H9 (cell line): ENCODE measurements around the gene MED15. TPM values are rescaled to one million over a fixed set of nuclear protein-coding genes. Genes with fewer than 3 reads are reported as not detected.

Experiments
- DNase-seq: peaks from one replicate; pipeline ENCODE4 v3.0.0-alpha.2; 2017
- H2AFZ ChIP-seq: one replicate; pipeline ENCODE4 v1.6.1; 2013; ENCODE audit warnings: mild to moderate bottlenecking, low read length, control low read depth, moderate library complexity
- H2AK5ac ChIP-seq: 2 replicates; pipeline ENCODE4 v1.6.1; 2013; ENCODE audit warnings: low read length, control low read depth, mixed read lengths; ENCODE audit not compliant: insufficient read length
- H2BK120ac ChIP-seq: one replicate; pipeline ENCODE4 v1.6.1; 2013; ENCODE audit warnings: low read depth, mild to moderate bottlenecking, low read length, control low read depth, inconsistent platforms; ENCODE audit not compliant: poor library complexity, severe bottlenecking
- H2BK12ac ChIP-seq: 2 replicates; pipeline ENCODE4 v1.6.1; 2013; ENCODE audit warnings: low read length, control low read depth, mixed read lengths, low read depth; ENCODE audit not compliant: insufficient read length
- H2BK15ac ChIP-seq: 2 replicates; pipeline ENCODE4 v1.6.1; 2013; ENCODE audit warnings: low read depth, low read length, control low read depth
- H2BK20ac ChIP-seq: one replicate; pipeline ENCODE4 v1.6.1; 2013; ENCODE audit warnings: low read depth, mild to moderate bottlenecking, low read length, control low read depth, inconsistent platforms; ENCODE audit not compliant: poor library complexity, severe bottlenecking
- H2BK5ac ChIP-seq: 2 replicates; pipeline ENCODE4 v1.6.1; 2013; ENCODE audit warnings: low read length, control low read depth, mixed read lengths; ENCODE audit not compliant: insufficient read length
- H3K14ac ChIP-seq: 2 replicates; pipeline ENCODE4 v1.6.1; 2013; ENCODE audit warnings: low read length, control low read depth; ENCODE audit not compliant: insufficient read depth
- H3K18ac ChIP-seq: 2 replicates; pipeline ENCODE4 v1.6.1; 2013; ENCODE audit warnings: low read depth, mild to moderate bottlenecking, mixed read lengths, low read length, control low read depth; ENCODE audit not compliant: insufficient read length
- H3K23ac ChIP-seq: 2 replicates; pipeline ENCODE4 v1.6.1; 2013; ENCODE audit warnings: low read length, control low read depth, mixed read lengths, low read depth; ENCODE audit not compliant: insufficient read length
- H3K23me2 ChIP-seq: 2 replicates; pipeline ENCODE4 v1.6.1; 2013; ENCODE audit warnings: low read depth, mild to moderate bottlenecking, mixed read lengths, low read length, control low read depth; ENCODE audit not compliant: insufficient read length, poor library complexity, severe bottlenecking
- H3K27ac ChIP-seq: 2 replicates; pipeline ENCODE4 v1.5.1; 2013; ENCODE audit warnings: low read length, control low read depth, mixed read lengths, low read depth; ENCODE audit not compliant: insufficient read length
- H3K27me3 ChIP-seq: 2 replicates; pipeline ENCODE4 v1.6.1; 2013; ENCODE audit warnings: low read length, control low read depth, inconsistent platforms; ENCODE audit not compliant: insufficient read depth
- H3K4ac ChIP-seq: 2 replicates; pipeline ENCODE4 v1.6.1; 2013; ENCODE audit warnings: low read depth, mild to moderate bottlenecking, control low read depth, inconsistent platforms, low read length, moderate library complexity
- H3K4me1 ChIP-seq: 2 replicates; pipeline ENCODE4 v1.6.1; 2013; ENCODE audit warnings: low read length, control low read depth, inconsistent platforms; ENCODE audit not compliant: insufficient read depth
- H3K4me2 ChIP-seq: 2 replicates; pipeline ENCODE4 v1.6.1; 2013; ENCODE audit warnings: low read length, control low read depth, mixed read lengths; ENCODE audit not compliant: insufficient read length, insufficient read depth
- H3K56ac ChIP-seq: 2 replicates; pipeline ENCODE4 v1.6.1; 2013; ENCODE audit warnings: low read depth, mild to moderate bottlenecking, mixed read lengths, low read length, control low read depth; ENCODE audit not compliant: insufficient read length
- H3K79me1 ChIP-seq: 2 replicates; pipeline ENCODE4 v1.6.1; 2013; ENCODE audit warnings: low read depth, mild to moderate bottlenecking, moderate library complexity, low read length, control low read depth, inconsistent platforms; ENCODE audit not compliant: insufficient read depth, poor library complexity, severe bottlenecking
- H3K79me2 ChIP-seq: 2 replicates; pipeline ENCODE4 v1.6.1; 2013; ENCODE audit warnings: low read length, control low read depth, inconsistent platforms; ENCODE audit not compliant: insufficient read depth
- H3K9ac ChIP-seq: 2 replicates; pipeline ENCODE4 v1.6.1; 2013; ENCODE audit warnings: low read length, control low read depth, mixed read lengths; ENCODE audit not compliant: insufficient read length; ENCODE audit errors: extremely low read depth
- H3K9me3 ChIP-seq: one replicate; pipeline ENCODE4 v1.6.1; 2013; ENCODE audit warnings: low read depth, low read length, inconsistent platforms; ENCODE audit not compliant: control insufficient read depth
- H3T11ph ChIP-seq: one replicate; pipeline ENCODE4 v1.6.1; 2013; ENCODE audit warnings: mild to moderate bottlenecking, low read length, control low read depth, inconsistent platforms
- H4K20me1 ChIP-seq: one replicate; pipeline ENCODE4 v1.6.1; 2013; ENCODE audit not compliant: control insufficient read depth, insufficient read length, insufficient read depth
- H4K5ac ChIP-seq: 2 replicates; pipeline ENCODE4 v1.6.1; 2013; ENCODE audit warnings: low read depth, mild to moderate bottlenecking, mixed read lengths, low read length, control low read depth; ENCODE audit not compliant: insufficient read length
- H4K8ac ChIP-seq: replicated peaks from 2 replicates; pipeline ENCODE4 v1.6.1; 2013; ENCODE audit warnings: low read length, control low read depth, mixed read lengths, low read depth; ENCODE audit not compliant: insufficient read length
- H4K91ac ChIP-seq: 2 replicates; pipeline ENCODE4 v1.6.1; 2013; ENCODE audit warnings: low read depth, mild to moderate bottlenecking, moderate library complexity, mixed read lengths, low read length, control low read depth; ENCODE audit not compliant: insufficient read length
- H3K27ac Mint-ChIP-seq, 3 experiments: 2 replicates in 2 of 3; 3 replicates in 1 of 3; pipeline ENCODE4 v1.8.0; 2020 to 2021; ENCODE audit warnings: mixed read lengths in 3 of 3, mild to moderate bottlenecking in 1 of 3, moderate library complexity in 1 of 3
- H3K27me3 Mint-ChIP-seq: 2 replicates; pipeline ENCODE4 v1.8.0; 2021; ENCODE audit warnings: low read depth, mild to moderate bottlenecking, moderate library complexity, mixed read lengths
- H3K36me3 Mint-ChIP-seq, 3 experiments: 2 replicates in 2 of 3; 3 replicates in 1 of 3; pipeline ENCODE4 v1.8.0; 2020 to 2021; ENCODE audit warnings: low read depth in 3 of 3, mixed read lengths in 3 of 3; ENCODE audit not compliant: insufficient read depth in 1 of 3
- H3K4me1 Mint-ChIP-seq, 2 experiments: 2 replicates each; pipeline ENCODE4 v1.8.0; 2020; ENCODE audit warnings: mixed read lengths in 2 of 2
- H3K4me3 Mint-ChIP-seq, 2 experiments: 2 replicates in 1 of 2; 3 replicates in 1 of 2; pipeline ENCODE4 v1.8.0; 2020 to 2021; ENCODE audit warnings: mild to moderate bottlenecking in 2 of 2, mixed read lengths in 2 of 2, moderate library complexity in 1 of 2
- H3K9me3 Mint-ChIP-seq, 2 experiments: 2 replicates in 1 of 2; 3 replicates in 1 of 2; pipeline ENCODE4 v1.8.0; 2020; ENCODE audit warnings: mild to moderate bottlenecking in 2 of 2, mixed read lengths in 2 of 2, moderate library complexity in 1 of 2
- CTCF ChIP-seq: fragments of 200-600 bp; sonication (generic); conservative IDR thresholded peaks from 3 replicates; pipeline ENCODE4 v1.8.0; 2021; ENCODE audit warnings: antibody characterized with exemption, mild to moderate bottlenecking
- WGBS: extraction: QIAGEN DNeasy Blood & Tissue Kit; methylation state at CpG from one replicate; pipeline ENCODE4 v1.1.7; 2013; ENCODE audit warnings: missing lambda C conversion rate, low lambda C conversion rate, mixed read lengths; ENCODE audit not compliant: insufficient read length; ENCODE audit errors: extremely low coverage; 5-methylcytosine and 5-hydroxymethylcytosine counted together
- total RNA-seq: library from RNA; stranded (reverse); gene quantifications from 2 replicates; pipeline ENCODE4 v1.2.1, GENCODE V29; 2021

MED15 gene
- total RNA-seq, 1 experiment from 2014 or later, result 47.4 TPM

GRCh38 chr22:20490941-20491307 lies 16.5 kb upstream of the MED15 start:
- H3K27ac ChIP-seq, result no peak overlapping the region
- no peak overlapping the region for H3K56ac ChIP-seq
- no peak overlapping the region for H2AFZ ChIP-seq

More at GRCh38 chr22:20490941-20491307, 16.5 kb upstream of the MED15 start:
- no peak overlapping the region for H2BK120ac ChIP-seq
- H4K5ac ChIP-seq, result no peak overlapping the region
- H3K23me2 ChIP-seq, result peaks cover 10% of the 10 kb centered on the region
- H3K9ac ChIP-seq, result no peak overlapping the region
- no peak for DNase-seq
- no CpG with 5 or more reads among the region's 1 CpG for WGBS
- peaks cover 4% of the 10 kb centered on the region for H3K79me1 ChIP-seq
- H2AK5ac ChIP-seq, result no peak overlapping the region
- peaks cover 2% of the 10 kb centered on the region; the same call in 1 of the 2 replicates for H3K4me1 ChIP-seq
- no peak overlapping the region for H3K4me2 ChIP-seq
- Mint-ChIP-seq H3K9me3 (no peaks in the 10 kb centered on the region), H3K4me3 (no peak overlapping the region), H3K36me3 (peaks cover 0 to 4% (median 0%) of the 10 kb centered on the region in 3 experiments; a peak in 4 of 7 replicates), H3K27ac (no peak overlapping the region), H3K4me1 (peaks cover 7 to 17% of the 10 kb centered on the region in 2 experiments), H3K27me3 (peaks cover 11% of the 10 kb centered on the region)
- no peak overlapping the region for H4K91ac ChIP-seq
- H2BK5ac ChIP-seq, result no peak overlapping the region
- H3K18ac ChIP-seq, result no peak overlapping the region
- H3K4ac ChIP-seq, result no peak overlapping the region
- H4K8ac ChIP-seq, result no peak overlapping the region
- no peak overlapping the region for H2BK12ac ChIP-seq
- no peaks in the 10 kb centered on the region for H3K9me3 ChIP-seq
- H2BK20ac ChIP-seq, result no peak overlapping the region
- H3K27me3 ChIP-seq, result no peaks in the 10 kb centered on the region; the same call in 1 of the 2 replicates
- no peak for TF ChIP-seq CTCF
- H3K23ac ChIP-seq, result no peak overlapping the region
- H3K14ac ChIP-seq, result no peak overlapping the region
- peaks cover 2% of the 10 kb centered on the region; the same call in 1 of the 2 replicates for H3K79me2 ChIP-seq
- no peak overlapping the region for H2BK15ac ChIP-seq
- no peak overlapping the region for H3T11ph ChIP-seq
- no peaks in the 10 kb centered on the region for H4K20me1 ChIP-seq
